Measurements from ENCODE around the gene TCEA3.

DNA sequence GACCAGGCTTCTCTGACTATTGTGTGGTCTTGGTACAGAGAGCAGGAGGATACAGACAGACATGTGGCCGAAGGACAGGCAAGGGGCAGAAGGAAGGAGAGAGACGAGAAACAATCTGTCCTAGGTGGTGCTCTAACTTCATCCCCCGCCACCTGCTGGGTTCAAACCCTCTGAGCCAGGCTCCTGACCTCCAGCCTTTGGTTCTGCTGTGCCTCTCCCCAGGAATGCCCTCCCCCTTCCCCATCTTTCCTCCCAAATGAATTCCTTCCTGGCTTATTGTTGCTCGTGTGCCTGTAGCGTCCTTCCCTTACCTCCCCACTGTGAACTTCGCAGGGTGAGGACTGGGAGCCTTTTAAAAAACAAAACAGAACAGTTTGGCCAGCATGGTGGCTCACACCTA lies 5.4 kb downstream of the TCEA3 start:
- TF ChIP-seq, protein P1, sequence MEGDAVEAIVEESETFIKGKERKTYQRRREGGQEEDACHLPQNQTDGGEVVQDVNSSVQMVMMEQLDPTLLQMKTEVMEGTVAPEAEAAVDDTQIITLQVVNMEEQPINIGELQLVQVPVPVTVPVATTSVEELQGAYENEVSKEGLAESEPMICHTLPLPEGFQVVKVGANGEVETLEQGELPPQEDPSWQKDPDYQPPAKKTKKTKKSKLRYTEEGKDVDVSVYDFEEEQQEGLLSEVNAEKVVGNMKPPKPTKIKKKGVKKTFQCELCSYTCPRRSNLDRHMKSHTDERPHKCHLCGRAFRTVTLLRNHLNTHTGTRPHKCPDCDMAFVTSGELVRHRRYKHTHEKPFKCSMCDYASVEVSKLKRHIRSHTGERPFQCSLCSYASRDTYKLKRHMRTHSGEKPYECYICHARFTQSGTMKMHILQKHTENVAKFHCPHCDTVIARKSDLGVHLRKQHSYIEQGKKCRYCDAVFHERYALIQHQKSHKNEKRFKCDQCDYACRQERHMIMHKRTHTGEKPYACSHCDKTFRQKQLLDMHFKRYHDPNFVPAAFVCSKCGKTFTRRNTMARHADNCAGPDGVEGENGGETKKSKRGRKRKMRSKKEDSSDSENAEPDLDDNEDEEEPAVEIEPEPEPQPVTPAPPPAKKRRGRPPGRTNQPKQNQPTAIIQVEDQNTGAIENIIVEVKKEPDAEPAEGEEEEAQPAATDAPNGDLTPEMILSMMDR (IDR thresholded peaks at IDR 0.05 in 4 of 5, conservative IDR thresholded peaks at IDR 0.05 in 1 of 5), result no peak
- no peak for TF ChIP-seq POLR2A (IDR thresholded peaks at IDR 0.05)

Data from gastrocnemius medialis (tissue), 4 donors.